MCF 10A (cell line): ENCODE measurements around the gene TEX2. TPM values are rescaled to one million over a fixed set of nuclear protein-coding genes. Genes with fewer than 3 reads are reported as not detected.
A peak's percentile ranks its signal among the peaks of the same experiment; 100 is the strongest.

Experiments used
- BruUV-seq: library from RNA; stranded (reverse); fragments of 400-500 nt; replicated peaks from 2 replicates; lab custom pipeline; 2021; lab: Mats Ljungman, UMichigan
- CTCF ChIA-PET: fragments of 300-600 bp; sonication (Branson Sonifier 250); formaldehyde crosslinking; extraction: SDS; loops from one replicate; lab custom pipeline; 2021; ENCODE audit warnings: antibody characterized with exemption, inconsistent platforms; lab: Yijun Ruan, JAX
- POLR2A ChIA-PET: fragments of 300-600, 350-650 bp; sonication (Branson Sonifier 250); formaldehyde crosslinking; extraction: SDS; loops from one replicate; lab custom pipeline; 2020; ENCODE audit warnings: antibody characterized with exemption, inconsistent platforms; lab: Yijun Ruan, JAX
- DNase-seq: peaks from one replicate; pipeline ENCODE4 v3.0.0-alpha.2; 2018; ENCODE audit not compliant: unreplicated experiment
- H3K27ac Mint-ChIP-seq: one replicate; pipeline ENCODE4 v1.8.0; 2022; ENCODE audit warnings: mild to moderate bottlenecking, low read depth, mixed read lengths; ENCODE audit not compliant: unreplicated experiment
- H3K27me3 Mint-ChIP-seq: one replicate; pipeline ENCODE4 v1.8.0; 2022; ENCODE audit warnings: mixed read lengths; ENCODE audit not compliant: insufficient read depth, unreplicated experiment
- H3K36me3 Mint-ChIP-seq: one replicate; pipeline ENCODE4 v1.8.0; 2022; ENCODE audit warnings: mild to moderate bottlenecking, moderate library complexity, mixed read lengths; ENCODE audit not compliant: insufficient read depth, unreplicated experiment
- H3K4me1 Mint-ChIP-seq: one replicate; pipeline ENCODE4 v1.8.0; 2022; ENCODE audit warnings: mixed read lengths; ENCODE audit not compliant: insufficient read depth, unreplicated experiment
- H3K4me3 Mint-ChIP-seq: one replicate; pipeline ENCODE4 v1.8.0; 2022; ENCODE audit warnings: mild to moderate bottlenecking, moderate library complexity, mixed read lengths; ENCODE audit not compliant: unreplicated experiment
- H3K9me3 Mint-ChIP-seq: one replicate; pipeline ENCODE4 v1.8.0; 2022; ENCODE audit warnings: mixed read lengths; ENCODE audit not compliant: unreplicated experiment
- CTCF ChIP-seq: fragments of 200-600 bp; IDR thresholded peaks from one replicate; pipeline ENCODE4 v1.8.0; 2022; ENCODE audit warnings: antibody characterized with exemption, mild to moderate bottlenecking; ENCODE audit not compliant: unreplicated experiment
- intact Hi-C: fragments of 100-400 bp; cut with micrococcal nuclease; formaldehyde crosslinking; loops from 2 replicates; pipeline ENCODE4 v1.14.1; 2022
- total RNA-seq: library from RNA; stranded (reverse); gene quantifications from 2 replicates; pipeline ENCODE4 v1.2.3, GENCODE V29; 2022

TEX2 gene
- total RNA-seq, 1 experiment from 2014 or later = 42.2 TPM

GRCh38 chr17:64229815-64230728, 33.0 kb downstream of the TEX2 start:
- no peak for DNase-seq
- Mint-ChIP-seq H3K27ac (peak overlapping the region; percentile 91), H3K27me3 (no peaks in the 10 kb centered on the region), H3K4me3 (peak overlapping the region; percentile 29), H3K36me3 (peaks cover 24% of the 10 kb centered on the region), H3K9me3 (no peaks in the 10 kb centered on the region), H3K4me1 (peaks cover 32% of the 10 kb centered on the region)
- POLR2A ChIA-PET = interaction anchor here (0.7 to 9.3 kb wide), 15 partner anchors 10 to 275 kb away, joined by 3 to 187 read pairs (median 9); partner anchors contain the start of gene TEX2
- CTCF ChIA-PET = interaction anchor here (0.6 to 1.8 kb wide), 6 partner anchors 9 to 463 kb away, joined by 3 to 6 read pairs (median 4); no protein-coding TSS in a partner anchor
- intact Hi-C loops = no loop called here
- BruUV-seq = no TSS peak
- TF ChIP-seq CTCF = no peak

- no TSS peak for BruUV-seq
- TF ChIP-seq CTCF = no peak
- DNase-seq = no peak
- Mint-ChIP-seq H3K27me3 (no peaks in the 10 kb centered on the region), H3K9me3 (no peaks in the 10 kb centered on the region), H3K36me3 (peaks cover 14% of the 10 kb centered on the region), H3K27ac (peak overlapping the region; percentile 61), H3K4me3 (no peak overlapping the region), H3K4me1 (peaks cover 26% of the 10 kb centered on the region)
- ChIA-PET CTCF (no interaction called here), POLR2A (interaction anchor here (0.7 to 8.7 kb wide), 3 partner anchors 12 to 80 kb away, joined by 3 to 187 read pairs (median 6); no protein-coding TSS in a partner anchor)
- intact Hi-C loops = no loop called here
Measured at GRCh38 chr17:64226132-64226531, 36.9 kb downstream of the TEX2 start.

- DNase-seq = no peak
- BruUV-seq = no TSS peak
- ChIA-PET POLR2A (interaction anchor here (0.7 to 8.7 kb wide), 3 partner anchors 11 to 79 kb away, joined by 3 to 187 read pairs (median 6); no protein-coding TSS in a partner anchor), CTCF (no interaction called here)
- intact Hi-C loops = no loop called here
- H3K36me3 Mint-ChIP-seq = peaks cover 19% of the 10 kb centered on the region
- H3K27ac Mint-ChIP-seq = peak overlapping the region; percentile 76
- H3K9me3 Mint-ChIP-seq = no peaks in the 10 kb centered on the region
- H3K27me3 Mint-ChIP-seq = no peaks in the 10 kb centered on the region
- H3K4me1 Mint-ChIP-seq = peaks cover 29% of the 10 kb centered on the region
- H3K4me3 Mint-ChIP-seq = no peak overlapping the region
- TF ChIP-seq CTCF = no peak
Measured at GRCh38 chr17:64225410-64225809, 37.6 kb downstream of the TEX2 start.

GRCh38 chr17:64223931-64224629, 39.0 kb downstream of the TEX2 start:
- no peak for DNase-seq
- Mint-ChIP-seq H3K36me3 (peaks cover 15% of the 10 kb centered on the region), H3K27me3 (no peaks in the 10 kb centered on the region), H3K9me3 (no peaks in the 10 kb centered on the region), H3K27ac (peak overlapping the region; percentile 76), H3K4me3 (no peak overlapping the region), H3K4me1 (peaks cover 17% of the 10 kb centered on the region)
- ChIA-PET POLR2A (interaction anchor here (0.7 to 1.2 kb wide), 4 partner anchors 17 to 39 kb away, joined by 3 to 5 read pairs (median 3); no protein-coding TSS in a partner anchor), CTCF (interaction anchor here (1.4 kb wide), 1 partner anchor 14 kb away, joined by 4 read pairs; no protein-coding TSS in a partner anchor)
- BruUV-seq = no TSS peak
- TF ChIP-seq CTCF = no peak
- intact Hi-C loops = no loop called here
